Measurements from ENCODE around the gene LMO7. TPM values are rescaled to one million over a fixed set of nuclear protein-coding genes. Genes with fewer than 3 reads are reported as not detected.

Gene LMO7
- total RNA-seq = 100 to 1,000 TPM in 1 of 4 donors, 10 to 100 TPM in 3; 75.2 to 127 (median 87.0) TPM

GRCh38 chr13:75635828-75636435 is at the start of gene LMO7:
Gene LMO7, plus strand, starts transcription at chr13:75636330. Its CDS starts 328 bp downstream, at chr13:75636658.
- peak; percentile 70 to 84 for DNase-seq (ENCODE audit: low spot score in 2 of 2)

GRCh38 chr13:75587679-75588078 is 48.5 kb upstream of the LMO7 start:
- WGBS = 68% methylated on average over 1 of the region's 1 CpG
- no peak for TF ChIP-seq CTCF (IDR thresholded peaks at IDR 0.05)
- no peak for TF ChIP-seq EP300 (IDR thresholded peaks at IDR 0.05)
- TF ChIP-seq POLR2A (IDR thresholded peaks at IDR 0.05) = no peak
- no peak for TF ChIP-seq POLR2AphosphoS5 (IDR thresholded peaks at IDR 0.05)
- H3K4me3 ChIP-seq = no peak overlapping the region
- H3K27me3 ChIP-seq = no peaks in the 10 kb centered on the region
- no peak overlapping the region for H3K27ac ChIP-seq
- no peak for DNase-seq (ENCODE audit: low spot score in 2 of 2)
- no peaks in the 10 kb centered on the region for H3K4me1 ChIP-seq
- H3K36me3 ChIP-seq = peaks cover 27% of the 10 kb centered on the region
- H3K9me3 ChIP-seq = no peaks in the 10 kb centered on the region

More at GRCh38 chr13:75635828-75636435, at the start of gene LMO7:
- Histone ChIP-seq H3K36me3 (no peaks in the 10 kb centered on the region), H3K27ac (peak within 1 kb of the TSS; percentile 67), H3K4me1 (peaks cover 33% of the 10 kb centered on the region), H3K9me3 (no peaks in the 10 kb centered on the region), H3K4me3 (peak within 1 kb of the TSS; percentile 84), H3K27me3 (no peaks in the 10 kb centered on the region)
- TF ChIP-seq POLR2A (IDR thresholded peaks at IDR 0.05) (no peak), CTCF (IDR thresholded peaks at IDR 0.05) (no peak), POLR2AphosphoS5 (IDR thresholded peaks at IDR 0.05) (no peak), EP300 (IDR thresholded peaks at IDR 0.05) (no peak)
- WGBS = 1% methylated on average over 39 of the region's 76 CpGs

- no peak overlapping the region for H3K4me3 ChIP-seq
- H3K9me3 ChIP-seq = no peaks in the 10 kb centered on the region
- peaks cover 6% of the 10 kb centered on the region for H3K36me3 ChIP-seq
- no peak overlapping the region for H3K27ac ChIP-seq
- H3K4me1 ChIP-seq = no peaks in the 10 kb centered on the region
- DNase-seq (ENCODE audit: low spot score in 2 of 2) = no peak
- TF ChIP-seq CTCF (IDR thresholded peaks at IDR 0.05) = no peak
- TF ChIP-seq POLR2AphosphoS5 (IDR thresholded peaks at IDR 0.05) = no peak
- no peak for TF ChIP-seq POLR2A (IDR thresholded peaks at IDR 0.05)
- no peak for TF ChIP-seq EP300 (IDR thresholded peaks at IDR 0.05)
- 72% methylated on average over 1 of the region's 1 CpG for WGBS
- no peaks in the 10 kb centered on the region for H3K27me3 ChIP-seq
These were observed 39.4 kb upstream of the LMO7 start for GRCh38 chr13:75596657-75597182.

- Histone ChIP-seq H3K4me1 (no peaks in the 10 kb centered on the region), H3K27me3 (no peaks in the 10 kb centered on the region), H3K36me3 (peaks cover 15% of the 10 kb centered on the region), H3K4me3 (no peak overlapping the region), H3K9me3 (no peaks in the 10 kb centered on the region), H3K27ac (no peak overlapping the region)
- no peak for DNase-seq (ENCODE audit: low spot score in 2 of 2)
- TF ChIP-seq CTCF (IDR thresholded peaks at IDR 0.05) (no peak), POLR2A (IDR thresholded peaks at IDR 0.05) (no peak), EP300 (IDR thresholded peaks at IDR 0.05) (no peak), POLR2AphosphoS5 (IDR thresholded peaks at IDR 0.05) (no peak)
- 57% methylated on average over 4 of the region's 4 CpGs for WGBS
These were observed 35.8 kb upstream of the LMO7 start for GRCh38 chr13:75600371-75600770.

- Histone ChIP-seq H3K36me3 (peaks cover 16% of the 10 kb centered on the region), H3K27ac (no peak overlapping the region), H3K4me1 (no peaks in the 10 kb centered on the region), H3K27me3 (no peaks in the 10 kb centered on the region), H3K9me3 (no peaks in the 10 kb centered on the region), H3K4me3 (no peak overlapping the region)
- DNase-seq (ENCODE audit: low spot score in 2 of 2) = no peak
- TF ChIP-seq EP300 (IDR thresholded peaks at IDR 0.05) (no peak), POLR2AphosphoS5 (IDR thresholded peaks at IDR 0.05) (no peak), POLR2A (IDR thresholded peaks at IDR 0.05) (no peak), CTCF (IDR thresholded peaks at IDR 0.05) (no peak)
- 93% methylated on average over 2 of the region's 2 CpGs for WGBS
These were observed 33.1 kb upstream of the LMO7 start for GRCh38 chr13:75603038-75603437.
